GM13976 (cell line): ENCODE results near the gene R3HDM1.

Experiments
- DNase-seq: peaks from one replicate; pipeline ENCODE4 v3.0.0; 2012; ENCODE audit warnings: low spot score
- CTCF ChIP-seq: IDR thresholded peaks from 2 replicates; pipeline ENCODE4 v1.5.1; 2012; ENCODE audit warnings: borderline replicate concordance, mild to moderate bottlenecking; ENCODE audit not compliant: insufficient read depth; ENCODE audit errors: extremely low read depth, missing control alignments, control extremely low read depth
- in situ Hi-C: fragments of 300-500 bp; cut with MboI; formaldehyde crosslinking; loops from one replicate; pipeline ENCODE4 v1.12.0; 2022; ENCODE audit warnings: low sequenced_read_pairs, mixed read lengths, inconsistent platforms; ENCODE audit not compliant: unreplicated experiment

R3HDM1 gene

GRCh38 chr2:135728064-135728743 lies 196.9 kb downstream of the R3HDM1 start:
- DNase-seq: no peak
- in situ Hi-C loops: no loop called here
- no peak for TF ChIP-seq CTCF

GRCh38 chr2:135732561-135732960 lies 201.3 kb downstream of the R3HDM1 start:
- no peak for TF ChIP-seq CTCF
- in situ Hi-C loops: no loop called here
- DNase-seq: no peak

- in situ Hi-C loops: no loop called here
- no peak for DNase-seq
- TF ChIP-seq CTCF: no peak
These were observed 201.8 kb downstream of the R3HDM1 start for GRCh38 chr2:135733045-135733444.

GRCh38 chr2:135736546-135736945 lies 205.3 kb downstream of the R3HDM1 start:
- DNase-seq: no peak
- in situ Hi-C loops: no loop called here
- no peak for TF ChIP-seq CTCF

- in situ Hi-C loops: no loop called here
- TF ChIP-seq CTCF: no peak
- DNase-seq: no peak
These were observed 208.9 kb downstream of the R3HDM1 start for GRCh38 chr2:135740206-135740605.

GRCh38 chr2:135741043-135741394 lies 209.7 kb downstream of the R3HDM1 start:
- DNase-seq: no peak
- in situ Hi-C loops: no loop called here
- no peak for TF ChIP-seq CTCF
